HG03108 (cell line): ENCODE measurements around the gene ZBTB40.

Experiments
- ATAC-seq: cut with Tn5 transposase; IDR thresholded peaks from one replicate; pipeline ENCODE4 v1.9.1; 2021; ENCODE audit warnings: moderate library complexity; ENCODE audit not compliant: unreplicated experiment

ZBTB40 gene

GRCh38 chr1:22470227-22470626 lies 18.6 kb downstream of the ZBTB40 start:
- no peak for ATAC-seq

- no peak for ATAC-seq
These were observed 19.4 kb downstream of the ZBTB40 start for GRCh38 chr1:22471078-22471477.

GRCh38 chr1:22471610-22472009 lies 20.0 kb downstream of the ZBTB40 start:
- ATAC-seq, result no peak

- no peak for ATAC-seq
These were observed 20.9 kb downstream of the ZBTB40 start for GRCh38 chr1:22472596-22472995.

GRCh38 chr1:22473952-22474351 lies 22.3 kb downstream of the ZBTB40 start:
- ATAC-seq, result no peak

GRCh38 chr1:22476566-22476965 lies 24.9 kb downstream of the ZBTB40 start:
- no peak for ATAC-seq

- no peak for ATAC-seq
These were observed 31.5 kb downstream of the ZBTB40 start for GRCh38 chr1:22483121-22483520.

GRCh38 chr1:22484706-22485345 lies 33.2 kb downstream of the ZBTB40 start:
- ATAC-seq, result no peak

- no peak for ATAC-seq
These were observed 33.8 kb downstream of the ZBTB40 start for GRCh38 chr1:22485431-22485830.

GRCh38 chr1:22487781-22488180 lies 36.1 kb downstream of the ZBTB40 start:
- ATAC-seq, result no peak

GRCh38 chr1:22488319-22488718 lies 36.7 kb downstream of the ZBTB40 start:
- ATAC-seq, result no peak

GRCh38 chr1:22489278-22489677 lies 37.6 kb downstream of the ZBTB40 start:
- ATAC-seq, result no peak

- ATAC-seq, result no peak
These were observed 38.2 kb downstream of the ZBTB40 start for GRCh38 chr1:22489823-22490222.

GRCh38 chr1:22490309-22490708 lies 38.7 kb downstream of the ZBTB40 start:
- no peak for ATAC-seq

- no peak for ATAC-seq
These were observed 40.5 kb downstream of the ZBTB40 start for GRCh38 chr1:22491995-22492715.

GRCh38 chr1:22494144-22494543 lies 42.5 kb downstream of the ZBTB40 start:
- no peak for ATAC-seq

- ATAC-seq, result no peak
These were observed 43.4 kb downstream of the ZBTB40 start for GRCh38 chr1:22494943-22495579.

- no peak for ATAC-seq
These were observed 45.0 kb downstream of the ZBTB40 start for GRCh38 chr1:22496536-22497160.

- no peak for ATAC-seq
These were observed 46.8 kb downstream of the ZBTB40 start for GRCh38 chr1:22498463-22498862.

- ATAC-seq, result no peak
These were observed 48.4 kb downstream of the ZBTB40 start for GRCh38 chr1:22500058-22500457.

GRCh38 chr1:22500471-22500870 lies 48.8 kb downstream of the ZBTB40 start:
- ATAC-seq, result no peak

- no peak for ATAC-seq
These were observed 50.6 kb downstream of the ZBTB40 start for GRCh38 chr1:22502202-22502601.
